Activated gamma-delta T cell treated with anti-CD3 and anti-CD28 coated beads, Interleukin-2, amount 50 U/mL, for 16 hours (primary cell): ENCODE data around the gene MMS19.
"Not testable (repeated sequence)": the region's sequence is repeated elsewhere in the genome, so short reads cannot be mapped to it uniquely, and the experiment has no call there.

ENCODE experiments used
- DNase-seq: peaks from one replicate; pipeline ENCODE4 v3.0.0-alpha.2; 2020; ENCODE audit warnings: low read depth

Gene MMS19

DNA sequence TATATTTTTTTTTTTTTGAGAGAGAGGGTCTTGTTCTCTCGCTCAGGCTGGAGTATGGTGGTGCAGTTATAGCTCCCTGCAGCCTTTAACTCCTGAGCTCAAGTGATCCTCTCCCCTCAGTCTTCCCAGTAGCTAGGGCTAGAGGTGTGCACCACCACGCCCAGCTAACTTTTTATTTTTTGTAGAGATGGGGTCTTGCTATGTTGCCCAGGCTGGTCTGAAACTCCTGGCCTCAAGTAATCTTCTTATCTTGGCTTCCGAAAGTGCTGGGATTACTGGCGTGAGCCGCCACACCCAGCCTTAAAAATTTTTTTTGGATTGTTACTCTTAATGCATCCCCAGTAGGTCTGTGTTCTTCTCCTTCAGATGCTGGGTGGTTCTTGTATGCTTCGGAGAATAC is 4.7 kb upstream of the MMS19 start:
- DNase-seq: no peak

DNA sequence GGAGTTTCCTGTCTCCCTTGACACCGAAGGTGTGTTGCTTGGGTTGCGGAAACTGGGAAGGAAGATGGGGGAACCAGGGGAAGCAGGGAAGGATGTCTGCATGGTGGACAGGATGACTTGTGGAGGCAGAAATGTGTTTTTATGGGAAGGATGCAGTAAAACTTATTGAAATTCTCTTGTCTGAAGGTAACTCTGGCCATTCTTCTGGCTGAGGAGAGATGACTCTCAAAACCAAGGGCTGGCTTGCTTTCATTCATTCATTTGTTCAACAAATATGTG is 2.0 kb upstream of the MMS19 start:
- DNase-seq: no peak

DNA sequence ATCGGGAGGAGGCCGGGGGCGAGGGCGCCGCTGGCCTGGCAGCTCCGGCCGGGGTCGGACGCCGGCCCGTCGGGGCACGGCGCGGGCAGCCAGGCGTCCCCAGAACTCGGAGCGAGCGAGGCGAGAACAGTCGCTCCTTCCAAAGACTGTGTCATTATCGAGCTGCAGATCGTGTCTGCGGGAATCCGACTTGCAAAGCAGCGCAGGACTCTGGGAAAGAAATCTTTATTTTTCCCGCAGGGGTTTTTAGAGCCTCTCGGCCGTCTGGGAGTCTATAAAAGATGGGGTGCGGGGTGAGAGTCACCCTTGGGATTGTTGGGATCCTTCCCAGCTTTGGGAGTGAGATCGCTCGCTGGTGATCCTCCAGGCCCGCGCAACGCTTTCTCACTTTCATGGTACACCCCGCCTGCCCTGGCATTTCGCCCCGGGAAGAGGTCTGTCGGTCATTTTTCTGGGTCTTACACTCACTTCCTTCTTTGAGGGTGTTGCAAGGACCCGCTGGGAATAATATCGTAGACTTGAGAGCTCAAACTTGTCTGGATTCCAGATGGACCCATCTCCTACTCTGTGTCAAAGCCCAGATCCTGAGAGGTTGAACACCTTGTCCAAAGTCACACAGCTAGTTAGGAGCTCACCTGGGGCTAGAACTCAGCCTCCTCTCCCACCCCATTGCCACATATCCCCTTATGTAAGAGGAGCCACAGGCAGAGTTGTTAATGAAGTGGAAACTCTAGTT is 1.5 kb upstream of the MMS19 start:
- no peak for DNase-seq

DNA sequence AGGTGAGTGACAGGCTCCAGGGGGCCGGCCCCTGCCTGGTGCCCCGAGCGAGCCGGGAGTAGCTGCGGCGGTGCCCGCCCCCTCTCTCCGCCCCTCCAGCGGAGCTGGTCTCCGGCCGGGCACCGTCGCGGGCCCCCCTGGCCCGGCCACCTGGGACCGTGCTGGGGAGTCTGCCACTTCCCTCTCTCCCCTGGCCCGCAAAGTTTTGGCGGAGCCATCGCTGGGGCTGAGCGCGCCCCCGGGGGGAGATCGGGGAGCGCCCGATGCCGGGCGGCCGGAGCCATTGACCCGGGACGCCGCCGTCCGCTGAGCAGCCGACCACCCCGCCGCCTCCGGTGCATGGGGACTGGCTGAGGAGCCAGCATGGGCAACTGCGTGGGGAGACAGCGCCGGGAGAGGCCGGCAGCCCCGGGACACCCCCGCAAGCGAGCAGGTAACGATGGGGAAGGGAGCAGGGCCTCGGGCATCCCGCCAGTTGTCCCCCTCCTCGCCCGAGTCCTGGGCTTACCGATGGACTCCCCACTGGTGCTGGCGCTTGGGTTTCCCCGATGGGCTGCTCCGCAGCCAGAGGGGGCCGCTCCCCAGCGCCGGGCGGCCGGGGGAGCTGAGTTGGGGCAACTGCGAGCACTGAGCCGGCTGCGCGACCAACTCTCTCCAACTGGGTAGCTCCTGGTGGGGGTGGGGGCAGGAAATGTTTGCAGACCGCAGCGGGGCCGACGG is 779 bp upstream of the MMS19 start, which contains the start of gene UBTD1:
Gene UBTD1 (plus strand): TSS at position 84 of the 720 bp plus-strand sequence. CDS start 280 bp downstream, at position 364.
- DNase-seq: no peak

DNA sequence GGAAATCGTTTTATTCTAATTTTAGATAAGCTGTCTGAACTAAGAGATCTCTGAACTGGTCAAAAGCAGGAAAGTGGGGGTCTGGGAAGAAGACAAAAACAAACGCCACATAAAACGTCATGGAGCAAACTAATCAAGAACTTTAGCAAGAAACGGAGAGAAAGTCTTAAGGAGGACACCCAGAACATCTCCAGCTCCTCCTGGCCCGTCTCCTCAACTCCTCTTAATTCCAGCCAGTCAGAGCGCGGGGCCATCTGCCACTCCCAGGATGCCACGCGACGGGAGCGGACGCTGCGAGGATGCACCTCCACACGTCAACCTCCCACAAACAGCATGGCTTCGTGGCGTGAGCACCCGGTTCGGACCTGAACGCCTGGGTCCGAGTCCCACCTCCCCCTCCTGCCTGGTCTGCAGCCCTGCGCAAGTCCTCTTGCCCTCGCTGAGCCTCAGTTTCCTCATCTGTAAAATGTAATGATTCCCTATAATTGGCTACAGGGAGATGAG is 598 bp downstream of the MMS19 start:
- DNase-seq: peak; percentile 43

DNA sequence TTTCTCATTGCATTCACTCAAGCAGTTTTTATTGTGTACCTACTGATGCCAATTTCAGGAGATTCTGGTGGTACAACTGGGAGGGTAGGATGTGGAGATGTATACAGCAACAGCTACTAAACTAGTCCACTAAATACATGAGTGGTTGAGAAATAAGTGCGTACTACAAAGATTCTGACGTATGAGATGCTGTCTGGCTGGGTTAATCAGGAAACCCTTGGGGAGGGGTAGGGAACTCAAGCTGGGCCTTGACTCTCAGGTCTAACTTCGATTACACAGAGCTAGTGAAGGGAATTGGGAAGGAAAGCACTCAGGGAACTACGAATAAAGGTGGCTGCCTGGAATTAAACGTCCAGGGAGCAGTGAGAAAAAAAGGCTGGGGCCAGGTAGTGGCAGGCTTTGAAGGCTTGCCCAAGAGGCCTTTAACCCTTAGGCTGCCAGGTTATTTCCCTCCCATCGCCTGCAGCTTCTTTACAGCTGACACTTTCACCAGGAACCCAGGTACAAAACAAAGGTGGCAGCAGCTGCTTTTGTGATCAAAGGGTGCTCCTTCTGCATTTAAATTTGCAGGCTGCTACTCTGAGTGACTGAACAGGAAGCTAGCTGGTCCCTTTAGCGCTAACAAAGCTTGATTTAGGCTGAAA is 3.2 kb downstream of the MMS19 start:
- DNase-seq: no peak

DNA sequence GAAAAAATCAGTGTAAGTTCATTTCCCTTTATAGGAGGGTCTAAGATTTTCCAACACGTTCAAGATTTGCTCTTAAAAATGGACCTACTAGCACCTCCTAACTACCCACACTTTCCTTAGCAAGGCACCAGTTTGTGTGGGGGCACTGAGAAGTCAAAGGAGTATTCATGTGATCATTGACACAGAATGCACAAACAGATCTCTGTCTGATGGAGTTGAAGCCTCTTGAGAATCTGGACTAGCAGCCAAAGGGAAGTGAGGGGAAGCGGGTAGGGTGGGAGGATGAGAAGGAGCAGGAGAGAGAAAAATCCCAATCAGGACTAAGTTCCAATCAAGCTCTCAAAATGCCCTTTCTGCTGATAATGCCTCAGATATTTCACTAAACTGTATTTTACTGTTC is 4.1 kb downstream of the MMS19 start:
- DNase-seq: no peak

DNA sequence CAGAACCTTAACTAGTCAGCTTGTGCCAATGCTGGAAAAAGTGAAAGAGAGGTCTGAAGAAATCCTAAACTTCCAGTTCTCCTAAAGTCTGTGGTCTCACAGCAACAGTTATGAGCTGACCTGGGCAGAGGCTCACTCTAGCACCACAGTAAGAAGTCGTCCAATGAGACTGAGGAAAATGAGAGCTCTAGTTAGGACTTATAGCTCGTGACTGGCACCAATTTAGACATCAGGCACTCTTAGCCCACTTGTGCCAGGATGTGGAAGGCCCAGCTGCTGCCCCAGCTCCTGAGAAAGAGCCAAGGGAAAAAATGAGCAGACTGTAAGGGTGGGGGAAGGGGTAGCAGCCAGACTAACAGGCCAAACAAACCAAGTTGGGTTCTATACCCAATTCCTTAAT is 7.6 kb downstream of the MMS19 start:
- no peak for DNase-seq

DNA sequence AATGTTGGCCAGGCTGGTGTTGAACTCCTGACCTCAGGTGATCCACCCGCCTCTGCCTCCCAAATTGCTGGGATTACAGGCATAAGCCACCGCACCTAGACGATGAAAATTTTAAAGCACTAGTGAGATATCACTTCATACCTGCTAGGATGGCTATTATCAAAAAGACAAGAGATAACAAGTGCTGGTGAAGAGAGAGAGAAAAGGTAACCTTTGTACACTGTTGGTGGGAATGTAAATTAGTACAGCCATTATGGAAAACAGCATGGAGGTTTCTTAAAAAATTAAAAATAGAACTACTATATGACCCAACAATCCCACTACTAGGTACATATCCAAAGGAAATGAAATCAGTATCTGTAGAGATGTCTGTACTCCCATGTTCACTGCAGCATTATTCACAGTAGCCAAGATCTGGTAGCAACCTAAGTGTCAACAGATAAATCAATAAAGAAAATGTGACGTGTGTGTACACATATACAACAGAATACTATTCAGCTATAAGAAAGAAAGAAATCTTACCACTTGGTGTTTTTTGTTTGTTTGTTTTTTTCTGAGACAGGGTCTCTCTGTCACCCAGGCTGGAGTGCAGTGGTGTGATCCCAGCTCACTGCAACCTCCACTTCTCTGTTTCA is 12.5 kb downstream of the MMS19 start:
- DNase-seq: no peak

DNA sequence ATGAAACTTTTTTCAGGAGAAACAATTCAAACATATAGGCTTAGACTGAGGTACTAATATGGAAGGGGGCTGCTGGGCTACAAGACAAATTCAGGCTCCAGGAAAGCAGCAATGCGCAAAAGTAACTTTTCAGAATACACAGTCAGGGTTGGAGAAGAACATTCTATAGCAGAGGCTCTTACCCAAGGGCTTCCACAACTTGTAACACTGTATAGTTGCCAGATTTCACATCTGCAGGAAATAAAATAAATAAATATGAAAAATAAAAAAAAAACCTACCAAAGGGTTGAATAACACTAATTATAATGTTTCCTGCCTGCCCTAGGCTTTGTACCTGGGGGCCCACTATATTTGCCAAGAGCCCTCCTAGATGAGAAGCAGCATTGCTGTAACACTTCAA is 14.3 kb downstream of the MMS19 start:
- DNase-seq: no peak

DNA sequence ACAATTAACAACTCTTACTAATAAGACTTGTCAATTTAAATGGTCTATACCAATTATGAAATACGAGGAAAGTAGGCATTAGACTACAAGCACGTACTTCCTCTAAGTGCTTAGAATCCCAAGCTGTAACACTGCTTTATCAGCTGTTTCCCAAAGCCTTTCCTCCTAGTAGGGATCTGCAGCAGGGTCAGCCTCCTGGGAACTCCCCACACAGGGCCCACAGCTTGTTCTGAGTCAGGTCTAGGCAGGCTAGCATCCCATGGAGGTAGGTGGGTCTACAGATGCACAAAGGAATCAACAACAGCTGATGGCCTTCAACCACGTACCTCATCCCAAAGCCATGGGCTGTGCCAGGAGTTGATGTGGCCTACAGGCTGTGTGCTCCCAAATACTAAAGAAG is 14.7 kb downstream of the MMS19 start:
- DNase-seq: no peak

DNA sequence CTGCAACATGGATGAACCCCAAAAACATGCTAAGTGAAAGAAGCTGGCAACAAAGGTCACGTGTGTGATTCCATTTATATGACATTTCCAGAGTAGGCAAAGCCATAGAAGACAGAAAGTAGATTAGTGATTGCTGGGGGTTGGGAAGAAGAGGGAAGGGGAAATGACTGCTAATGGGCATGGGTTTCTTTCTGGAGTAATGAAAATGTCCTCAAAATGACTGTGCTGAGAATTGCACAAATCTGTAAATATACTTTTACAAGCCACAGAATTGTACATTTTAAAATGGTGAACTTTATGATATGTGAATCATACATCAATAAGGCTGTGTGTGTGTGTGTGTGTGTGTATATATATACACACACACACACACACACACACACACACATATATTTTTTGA is 15.8 kb downstream of the MMS19 start:
- no peak for DNase-seq

DNA sequence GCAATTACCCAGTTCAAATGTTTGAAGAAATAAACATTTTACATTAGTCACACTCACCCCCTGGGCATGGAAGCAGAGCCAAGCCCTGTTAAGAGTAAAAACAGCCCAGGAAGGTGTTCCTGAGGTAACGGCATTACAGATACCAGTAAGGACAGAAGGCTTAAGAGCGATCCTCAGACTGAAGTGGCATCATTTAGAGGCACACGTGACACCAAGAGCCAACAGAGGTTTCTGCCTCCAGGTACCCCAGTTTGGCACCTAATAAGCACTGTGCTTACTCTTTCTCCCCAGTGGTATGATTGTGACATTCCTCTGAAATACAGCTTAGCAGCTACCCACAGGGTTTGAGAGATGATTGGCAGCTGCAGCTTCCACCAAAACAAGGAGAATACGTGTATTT is 17.2 kb downstream of the MMS19 start:
- DNase-seq: no peak

DNA sequence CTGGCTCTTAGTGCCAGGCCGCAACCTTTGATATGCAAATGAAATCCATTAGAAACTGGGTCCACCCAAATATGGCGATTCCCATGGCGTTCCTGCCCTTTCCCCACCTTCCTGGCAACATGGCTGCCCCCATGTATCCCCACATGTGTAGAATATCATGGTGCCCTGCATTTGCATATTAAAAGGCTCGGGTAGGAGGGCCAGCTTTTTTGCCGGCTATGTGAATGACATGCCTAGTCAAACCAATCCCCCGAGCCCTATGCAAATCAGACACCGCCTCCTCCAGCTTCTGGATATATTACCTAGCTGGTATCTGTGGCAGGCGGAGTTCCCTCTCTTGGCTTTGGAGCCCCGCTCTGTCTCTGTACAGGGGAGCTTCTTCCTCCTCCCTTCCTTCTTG is 18.3 kb downstream of the MMS19 start:
- no peak for DNase-seq

DNA sequence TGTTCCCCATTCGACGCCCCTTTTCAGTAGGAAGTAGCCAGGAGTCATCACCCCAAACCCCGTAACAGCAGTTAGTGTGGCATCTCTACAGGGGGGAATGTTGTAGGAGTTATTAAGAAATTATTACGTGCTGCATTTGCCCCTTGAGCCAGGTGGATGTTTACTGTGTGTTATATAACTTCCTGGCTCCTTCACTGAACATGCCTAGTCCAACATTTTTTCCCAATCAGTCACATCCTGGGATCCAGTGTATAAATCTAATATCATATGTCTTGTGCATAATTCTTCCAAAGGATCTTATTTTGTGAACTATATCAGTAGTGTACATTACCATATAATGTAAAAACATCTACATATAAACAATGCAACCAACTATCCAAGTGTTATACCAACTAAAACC is 18.8 kb downstream of the MMS19 start:
- not testable (repeated sequence) for DNase-seq

DNA sequence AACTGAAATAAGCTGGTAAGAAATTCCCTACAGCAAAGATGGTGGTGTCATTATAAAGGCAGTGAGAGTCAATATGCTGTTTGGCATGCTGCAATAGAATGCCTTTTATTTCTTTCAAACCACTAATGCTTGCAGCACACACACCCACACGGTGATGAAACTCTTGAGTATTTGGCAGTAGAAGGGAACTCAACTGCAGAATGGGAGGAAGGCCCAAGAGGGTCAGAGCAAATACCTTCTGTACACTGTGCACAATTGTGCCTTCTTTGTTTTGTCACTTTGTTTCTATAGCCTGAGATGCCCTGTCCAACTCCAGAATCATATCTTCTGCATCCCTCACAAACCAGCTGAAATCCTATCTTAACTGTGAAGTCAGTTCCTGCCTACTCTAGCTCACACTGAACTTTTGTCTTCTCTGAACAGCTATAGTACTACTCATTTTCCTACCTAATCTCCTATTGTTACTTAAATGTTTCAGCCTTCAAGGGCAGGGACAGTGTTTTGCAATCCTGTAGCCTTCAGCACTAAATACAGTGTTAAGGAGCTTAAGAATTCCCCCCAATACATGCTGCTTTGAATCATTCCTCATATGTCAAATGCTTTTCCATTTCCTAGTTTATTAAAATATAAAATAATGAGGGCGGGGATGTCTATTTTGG is 22.2 kb downstream of the MMS19 start:
- no peak for DNase-seq

DNA sequence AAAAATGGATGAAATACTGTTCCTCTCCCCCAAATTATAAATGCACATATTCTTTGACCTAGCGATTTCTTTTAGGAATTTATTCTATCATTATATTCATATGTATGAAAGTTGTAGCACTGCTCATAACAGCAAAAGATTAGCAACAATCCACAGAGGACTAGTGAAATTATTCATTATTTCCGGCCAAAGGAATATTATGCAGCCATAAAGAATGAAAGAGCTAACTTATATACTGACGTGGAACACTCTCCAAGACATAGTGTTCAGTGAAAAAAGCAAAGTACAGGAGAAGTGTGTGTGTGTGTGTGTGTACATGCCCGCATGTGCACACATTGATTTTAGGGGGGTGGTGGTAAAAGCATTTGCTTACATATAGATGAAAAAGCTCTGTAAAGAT is 23.3 kb downstream of the MMS19 start:
- DNase-seq: no peak

DNA sequence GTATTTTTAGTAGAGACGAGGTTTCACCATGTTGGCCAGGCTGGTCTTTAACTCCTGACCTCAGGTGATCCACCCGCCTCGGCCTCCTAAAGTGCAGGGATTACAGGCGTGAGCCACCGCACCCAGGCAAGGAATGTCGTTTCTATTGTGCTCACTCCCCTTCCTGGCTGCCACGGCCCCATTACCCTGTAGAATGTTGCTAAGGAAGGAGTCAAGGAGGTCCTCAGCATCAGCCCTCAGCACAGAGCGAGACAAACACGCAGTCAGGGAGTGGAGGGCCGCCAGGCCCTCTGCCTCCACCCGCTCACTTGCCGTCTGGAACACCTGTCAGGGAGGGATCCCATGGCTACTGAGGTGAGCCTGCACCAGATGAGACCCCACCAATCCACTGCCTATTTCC is 29.4 kb downstream of the MMS19 start:
- not testable (repeated sequence) for DNase-seq

DNA sequence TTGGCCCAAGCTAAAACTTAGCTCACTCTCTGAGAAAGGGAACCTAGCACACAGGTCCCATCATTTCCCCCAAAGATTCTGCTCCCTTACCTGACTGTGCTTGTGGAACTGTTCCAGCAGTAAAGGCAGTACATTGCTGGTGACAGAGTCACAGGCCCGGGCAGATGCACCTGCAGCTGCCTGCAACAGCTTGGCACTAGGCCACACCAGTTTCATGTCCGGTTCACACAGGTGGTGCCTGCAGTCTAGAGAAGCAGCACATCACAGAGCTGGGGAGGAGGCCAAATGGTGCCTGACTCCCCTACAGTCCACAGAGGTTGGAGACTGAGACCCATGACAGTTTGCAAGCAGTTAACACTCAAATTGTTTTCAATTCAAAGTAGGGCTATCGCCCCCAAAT is 30.1 kb downstream of the MMS19 start:
- DNase-seq: no peak

DNA sequence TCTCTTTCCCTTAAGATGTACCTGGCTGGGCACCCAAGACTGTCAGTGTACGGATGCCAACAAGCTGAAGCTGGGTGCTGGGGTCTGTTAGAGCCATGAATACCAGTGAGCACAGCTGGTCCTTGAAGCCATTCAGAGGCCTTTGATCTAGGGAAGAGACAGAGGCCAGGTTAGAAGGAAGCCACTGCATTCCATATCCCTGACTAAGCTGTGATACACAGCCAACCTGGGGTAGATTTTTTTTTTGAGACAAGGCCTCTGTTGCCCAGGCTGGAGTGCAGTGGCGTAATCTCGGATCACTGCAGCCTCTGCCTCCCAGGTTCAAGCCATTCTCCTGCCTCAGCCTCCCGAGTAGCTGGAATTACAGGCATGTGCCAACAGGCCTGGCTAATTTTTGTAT is 31.5 kb downstream of the MMS19 start:
- DNase-seq: no peak

DNA sequence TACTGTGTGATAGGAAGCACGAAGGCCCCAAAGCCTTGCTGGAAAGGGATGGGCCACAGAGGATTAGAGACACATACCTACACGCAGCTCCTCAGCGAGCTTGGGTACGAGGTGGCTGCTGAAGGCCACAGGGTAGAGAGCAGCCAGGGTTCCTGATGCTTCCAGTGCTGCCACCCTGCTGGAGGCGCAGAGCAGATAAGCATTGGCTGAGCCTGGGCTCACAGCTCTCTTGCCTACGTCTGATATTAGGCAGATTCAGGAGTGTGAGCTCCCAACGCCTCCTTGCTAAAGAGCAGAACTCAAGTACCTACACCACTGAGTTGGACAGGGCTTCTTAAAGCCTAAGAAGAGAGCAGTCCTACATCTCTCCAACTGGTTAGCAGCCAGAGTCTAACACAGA is 32.2 kb downstream of the MMS19 start:
- no peak for DNase-seq

DNA sequence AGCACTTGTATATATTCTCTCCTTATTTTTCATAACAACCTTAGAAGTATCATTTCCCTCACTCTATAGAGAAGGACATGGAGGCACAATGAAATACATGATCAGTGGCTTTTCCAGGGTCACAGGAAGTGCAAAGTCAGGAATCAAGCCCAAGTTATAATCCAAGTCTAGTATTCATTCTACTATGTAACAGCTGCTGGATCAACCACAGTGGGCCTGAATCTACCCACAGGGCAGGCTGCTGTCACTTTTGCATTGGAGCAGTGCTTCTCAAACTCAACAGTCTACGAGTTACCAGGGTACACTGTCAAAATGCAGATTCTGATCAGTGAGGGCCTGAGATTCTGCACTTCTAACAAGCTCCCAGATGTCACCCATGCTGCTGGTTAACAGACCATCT is 34.0 kb downstream of the MMS19 start:
- no peak for DNase-seq
